Body of pancreas (tissue), 4 donors: ENCODE results near the gene AGAP1. TPM values are rescaled to one million over a fixed set of nuclear protein-coding genes. Genes with fewer than 3 reads are reported as not detected.

Source experiments
- ATAC-seq: fragments of 150-250 bp; one replicate; pipeline ENCODE4 v1.9.1; 2016
- DNase-seq, 4 donors: peaks; one replicate each; pipeline ENCODE4 v3.0.0-alpha.2; 2019
- H3K27ac ChIP-seq, 4 donors: fragments of 200-600 bp; sonication (generic); 1 replicate in 3 of 4; 2 replicates in 1 of 4; pipeline versions ENCODE4 v1.5.1 to v1.6.1; 2016 to 2019; ENCODE audit warnings: mild to moderate bottlenecking in 1 of 4, mixed read lengths in 1 of 4, moderate library complexity in 1 of 4
- H3K27me3 ChIP-seq, 2 donors: fragments of 200-600 bp; sonication (generic); one replicate each; pipeline ENCODE4 v1.6.0; 2016; ENCODE audit warnings: mild to moderate bottlenecking in 1 of 2
- H3K36me3 ChIP-seq, 2 donors: fragments of 200-600 bp; sonication (generic); replicated peaks in 1 of 2; 2 replicates each; pipeline ENCODE4 v1.5.1; 2016; ENCODE audit warnings: low read depth in 2 of 2; ENCODE audit not compliant: insufficient read depth in 1 of 2
- H3K4me1 ChIP-seq: fragments of 200-600 bp; sonication (generic); one replicate; pipeline ENCODE4 v1.6.0; 2016
- H3K4me3 ChIP-seq, 2 donors: fragments of 200-600 bp; sonication (generic); 1 replicate in 1 of 2; 2 replicates in 1 of 2; pipeline ENCODE4 v1.5.1; 2016 to 2019
- H3K9me3 ChIP-seq, 3 donors: fragments of 200-600 bp; sonication (generic); 1 replicate in 2 of 3; 2 replicates in 1 of 3; pipeline ENCODE4 v1.5.1; 2016
- POLR2A ChIP-seq, 3 donors: fragments of 450-650 bp; IDR thresholded peaks; one replicate each; pipeline ENCODE4 v1.6.1; 2016; ENCODE audit warnings: antibody characterized with exemption in 3 of 3, mild to moderate bottlenecking in 2 of 3
- WGBS, 2 donors: methylation state at CpG; one replicate each; pipeline ENCODE4 v1.1.5; 2017; 5-methylcytosine and 5-hydroxymethylcytosine counted together
- intact Hi-C: fragments of 100-400 bp; cut with DNase I; formaldehyde crosslinking; loops from one replicate; pipeline ENCODE4 v1.15.1; 2023
- total RNA-seq, 2 donors: library from RNA; depleted of rRNA; stranded (reverse); fragments of >200 nt; gene quantifications; one replicate each; pipeline ENCODE4 v1.1.0, GENCODE V29; 2016
- TF ChIP-seq, protein P1 (sequence below), 7 experiments: fragments of 450-650 bp in 4 of 7; fragments of 200-600 bp in 3 of 7; sonication (generic) in 3 of 7; IDR thresholded peaks; one replicate each; pipeline ENCODE4 v1.5.1; 2016 to 2019; ENCODE audit warnings: antibody characterized with exemption in 7 of 7

AGAP1 gene
- total RNA-seq, 2 donors from 2014 or later = 21.3 to 32.6 TPM

- intact Hi-C loops = no loop called here
- no peak for DNase-seq
- no peak for ATAC-seq
- H3K4me1 ChIP-seq = no peaks in the 10 kb centered on the region
- no peaks in the 10 kb centered on the region for H3K36me3 ChIP-seq
- no peak overlapping the region for H3K4me3 ChIP-seq
- TF ChIP-seq, protein P1, sequence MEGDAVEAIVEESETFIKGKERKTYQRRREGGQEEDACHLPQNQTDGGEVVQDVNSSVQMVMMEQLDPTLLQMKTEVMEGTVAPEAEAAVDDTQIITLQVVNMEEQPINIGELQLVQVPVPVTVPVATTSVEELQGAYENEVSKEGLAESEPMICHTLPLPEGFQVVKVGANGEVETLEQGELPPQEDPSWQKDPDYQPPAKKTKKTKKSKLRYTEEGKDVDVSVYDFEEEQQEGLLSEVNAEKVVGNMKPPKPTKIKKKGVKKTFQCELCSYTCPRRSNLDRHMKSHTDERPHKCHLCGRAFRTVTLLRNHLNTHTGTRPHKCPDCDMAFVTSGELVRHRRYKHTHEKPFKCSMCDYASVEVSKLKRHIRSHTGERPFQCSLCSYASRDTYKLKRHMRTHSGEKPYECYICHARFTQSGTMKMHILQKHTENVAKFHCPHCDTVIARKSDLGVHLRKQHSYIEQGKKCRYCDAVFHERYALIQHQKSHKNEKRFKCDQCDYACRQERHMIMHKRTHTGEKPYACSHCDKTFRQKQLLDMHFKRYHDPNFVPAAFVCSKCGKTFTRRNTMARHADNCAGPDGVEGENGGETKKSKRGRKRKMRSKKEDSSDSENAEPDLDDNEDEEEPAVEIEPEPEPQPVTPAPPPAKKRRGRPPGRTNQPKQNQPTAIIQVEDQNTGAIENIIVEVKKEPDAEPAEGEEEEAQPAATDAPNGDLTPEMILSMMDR (IDR thresholded peaks at IDR 0.05) = no peak
- no peak for TF ChIP-seq POLR2A (IDR thresholded peaks at IDR 0.05)
- H3K27ac ChIP-seq = no peak overlapping the region
- H3K27me3 ChIP-seq = no peaks in the 10 kb centered on the region
- 83 to 91% methylated on average over 3 of the region's 3 CpGs for WGBS, 2 donors
- H3K9me3 ChIP-seq = no peaks in the 10 kb centered on the region
Measured at GRCh38 chr2:235733761-235734160, 239.9 kb downstream of the AGAP1 start.

DNA sequence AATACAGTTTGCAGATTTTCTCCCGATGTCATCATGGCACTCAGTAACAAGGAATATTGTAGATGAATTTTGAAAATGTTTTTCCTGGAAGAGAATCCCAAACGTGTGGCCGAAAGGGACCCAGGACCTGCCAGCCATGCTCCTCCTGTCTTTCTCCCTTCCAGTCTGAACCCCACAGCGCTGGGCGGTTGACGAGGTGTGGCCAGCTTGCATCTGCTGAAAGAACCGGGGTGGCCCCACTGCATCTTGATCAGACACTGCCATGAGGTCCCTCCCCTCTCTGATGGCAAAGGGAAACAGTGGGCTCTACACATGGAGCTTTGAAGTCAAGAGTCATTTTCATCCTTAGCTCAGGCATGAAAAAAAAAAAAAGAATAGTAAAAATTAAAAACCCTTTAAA lies 240.3 kb downstream of the AGAP1 start:
- WGBS, 2 donors = 91 to 96% methylated on average over 7 of the region's 7 CpGs
- no peak for ATAC-seq
- TF ChIP-seq POLR2A (IDR thresholded peaks at IDR 0.05) = no peak
- TF ChIP-seq, protein P1 (IDR thresholded peaks at IDR 0.05) = no peak
- DNase-seq = no peak
- intact Hi-C loops = no loop called here
- no peaks in the 10 kb centered on the region for H3K27me3 ChIP-seq
- no peaks in the 10 kb centered on the region for H3K4me1 ChIP-seq
- H3K4me3 ChIP-seq = no peak overlapping the region
- H3K36me3 ChIP-seq = no peaks in the 10 kb centered on the region
- no peaks in the 10 kb centered on the region for H3K9me3 ChIP-seq
- no peak overlapping the region for H3K27ac ChIP-seq

DNA sequence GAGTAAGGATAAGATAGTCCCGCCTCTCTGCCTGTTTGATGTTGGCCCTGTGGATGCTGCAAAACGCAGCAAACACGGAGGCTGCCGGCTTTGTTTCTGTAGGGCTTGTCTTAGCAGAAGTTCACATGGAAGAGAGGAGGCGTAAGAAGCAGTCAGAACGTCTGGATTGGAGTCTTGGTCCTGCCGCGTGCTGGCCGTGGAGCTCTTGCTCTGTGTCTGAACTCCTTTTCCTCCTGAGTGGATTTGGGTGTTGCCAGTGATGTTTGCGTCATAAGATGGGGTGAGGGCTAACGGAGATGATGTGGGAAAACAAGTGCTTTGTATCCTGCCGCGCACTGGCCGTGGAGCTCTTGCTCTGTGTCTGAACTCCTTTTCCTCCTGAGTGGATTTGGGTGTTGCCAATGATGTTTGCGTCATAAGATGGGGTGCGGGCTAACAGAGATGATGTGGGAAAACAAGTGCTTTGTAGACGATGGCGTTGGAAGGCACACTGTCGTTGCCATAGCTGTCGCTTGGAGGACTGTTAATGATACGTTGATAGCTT lies 240.9 kb downstream of the AGAP1 start:
- ATAC-seq = no peak
- intact Hi-C loops = no loop called here
- WGBS, 2 donors = 86 to 88% methylated on average over 21 of the region's 21 CpGs

GRCh38 chr2:235737396-235737795 lies 243.6 kb downstream of the AGAP1 start:
- Histone ChIP-seq H3K27me3 (no peaks in the 10 kb centered on the region), H3K36me3 (no peaks in the 10 kb centered on the region), H3K4me1 (no peaks in the 10 kb centered on the region), H3K27ac (no peak overlapping the region), H3K4me3 (no peak overlapping the region), H3K9me3 (no peaks in the 10 kb centered on the region)
- DNase-seq (no peak), ATAC-seq (no peak)
- 84 to 89% methylated on average over 10 of the region's 10 CpGs for WGBS, 2 donors
- intact Hi-C loops = no loop called here
- TF ChIP-seq, protein P1 (IDR thresholded peaks at IDR 0.05) = no peak
- no peak for TF ChIP-seq POLR2A (IDR thresholded peaks at IDR 0.05)

More for the DNA sequence above, 240.9 kb downstream of the AGAP1 start:
- Histone ChIP-seq H3K4me1 (no peaks in the 10 kb centered on the region), H3K27me3 (no peaks in the 10 kb centered on the region), H3K27ac (no peak overlapping the region), H3K36me3 (no peaks in the 10 kb centered on the region), H3K9me3 (no peaks in the 10 kb centered on the region), H3K4me3 (no peak overlapping the region)
- TF ChIP-seq POLR2A (IDR thresholded peaks at IDR 0.05) = no peak
- TF ChIP-seq, protein P1 (IDR thresholded peaks at IDR 0.05) = no peak
- no peak for DNase-seq

- Histone ChIP-seq H3K27ac (no peak overlapping the region), H3K4me3 (no peak overlapping the region), H3K27me3 (no peaks in the 10 kb centered on the region), H3K36me3 (no peaks in the 10 kb centered on the region), H3K4me1 (no peaks in the 10 kb centered on the region), H3K9me3 (no peaks in the 10 kb centered on the region)
- DNase-seq (no peak), ATAC-seq (no peak)
- 92 to 93% methylated on average over 9 to 10 of the region's 10 CpGs for WGBS, 2 donors
- TF ChIP-seq, protein P1 (IDR thresholded peaks at IDR 0.05) = no peak
- TF ChIP-seq POLR2A (IDR thresholded peaks at IDR 0.05) = no peak
- intact Hi-C loops = no loop called here
Measured at GRCh38 chr2:235737840-235738239, 244.0 kb downstream of the AGAP1 start.
